Ovary (tissue), 9 donors: Measurements from ENCODE around the gene CWC27. TPM values are rescaled to one million over a fixed set of nuclear protein-coding genes. Genes with fewer than 3 reads are reported as not detected.

Source experiments
- DNase-seq, 5 donors: peaks; one replicate each; pipeline ENCODE4 v3.0.0-alpha.2; 2019 to 2020
- H3K27ac ChIP-seq, 2 donors: fragments of 200-600 bp; one replicate each; pipeline versions ENCODE4 v1.5.1 to v1.8.0; 2019 to 2022
- H3K27me3 ChIP-seq: fragments of 200-600 bp; one replicate; pipeline ENCODE4 v1.8.0; 2022
- H3K36me3 ChIP-seq: fragments of 200-600 bp; sonication (generic); one replicate; pipeline ENCODE4 v1.5.1; 2019
- H3K4me1 ChIP-seq: one replicate; pipeline ENCODE4 v1.8.1; 2013; ENCODE audit warnings: mild to moderate bottlenecking, moderate library complexity; ENCODE audit not compliant: insufficient read depth
- H3K4me3 ChIP-seq: fragments of 200-600 bp; sonication (generic); one replicate; pipeline ENCODE4 v1.5.1; 2017
- H3K9me3 ChIP-seq, 2 donors: fragments of 200-600 bp in 1 of 2; sonication (generic) in 1 of 2; one replicate each; pipeline versions ENCODE4 v1.5.1 to v1.8.1; 2013 to 2019; ENCODE audit warnings: mild to moderate bottlenecking in 1 of 2, moderate library complexity in 1 of 2
- CTCF ChIP-seq, 3 donors: fragments of 450-650 bp in 2 of 3; fragments of 200-600 bp in 1 of 3; IDR thresholded peaks; one replicate each; pipeline versions ENCODE4 v1.5.1 to v1.8.0; 2016 to 2022; ENCODE audit warnings: antibody characterized with exemption in 3 of 3, mild to moderate bottlenecking in 1 of 3
- EP300 ChIP-seq: sonication (generic); formaldehyde crosslinking; IDR thresholded peaks from one replicate; pipeline ENCODE4 v1.6.1; 2017; ENCODE audit warnings: antibody characterized with exemption
- POLR2A ChIP-seq: fragments of 450-650 bp; IDR thresholded peaks from one replicate; pipeline ENCODE4 v1.6.1; 2017; ENCODE audit warnings: antibody characterized with exemption, mild to moderate bottlenecking, moderate library complexity
- WGBS, 3 donors: extraction: QIAGEN DNeasy Blood & Tissue Kit in 1 of 3; methylation state at CpG; one replicate each; pipeline versions ENCODE4 v1.1.5 to v1.1.7; 2013 to 2017; 5-methylcytosine and 5-hydroxymethylcytosine counted together
- intact Hi-C, 4 donors: fragments of 100-400 bp; cut with DNase I; formaldehyde crosslinking; loops; one replicate each; pipeline versions ENCODE4 v1.11.0 to v1.15.1; 2022 to 2023
- polyA plus RNA-seq, 2 donors: library from polyadenylated mRNA; stranded (reverse); fragments of 200-250 nt in 1 of 2; fragments of 350-450 nt in 1 of 2; fragmentation: Illumina TruSeq in 1 of 2; extraction: RNeasy Lipid Tissue Mini Kit (QIAGEN cat#74804) in 1 of 2; gene quantifications; one replicate each; pipeline ENCODE4 v1.2.3, GENCODE V29; 2013 to 2014
- total RNA-seq, 7 donors: library from RNA; depleted of rRNA in 2 of 7; stranded (reverse); fragments of >200 nt in 2 of 7; fragmentation: NEBNext Ultra II Directional in 3 of 7; extraction: Animal tissue kit (Norgen Biotek cat#: 25700) in 3 of 7; gene quantifications; one replicate each; pipeline versions ENCODE4 v1.1.0 to v1.2.4, GENCODE V29; 2016 to 2023
- donor health status: DM: no; HTN: no; CAD: no; lungs with moderate emphysema.
- donor health status: DM: no; HTN: no; CAD: no.
- donor health status: Bipolar disorder and iron deficiency.
- donor health status: DM: yes; HTN: yes; CAD: no.
- donor health status: DM: no; HTN: no; CAD: no.
- donor health status: DM: yes; HTN: yes; CAD: no.

CWC27 gene
- total and polyA plus RNA-seq, 9 donors: 10.0 to 23.1 (median 18.9) TPM

- Histone ChIP-seq H3K36me3 (no peaks in the 10 kb centered on the region), H3K4me1 (peaks cover 2% of the 10 kb centered on the region), H3K27me3 (no peaks in the 10 kb centered on the region), H3K9me3 (no peaks in the 10 kb centered on the region), H3K27ac (no peak overlapping the region), H3K4me3 (no peak overlapping the region)
- intact Hi-C loops: no loop called here
- DNase-seq: no peak
- no peak for TF ChIP-seq EP300
- no peak for TF ChIP-seq POLR2A
- TF ChIP-seq CTCF (IDR thresholded peaks at IDR 0.05): no peak
These were observed 248.9 kb downstream of the CWC27 start for GRCh38 chr5:65017636-65018035.

GRCh38 chr5:65018763-65019162, 250.0 kb downstream of the CWC27 start:
- Histone ChIP-seq H3K9me3 (no peaks in the 10 kb centered on the region), H3K36me3 (no peaks in the 10 kb centered on the region), H3K4me3 (no peak overlapping the region), H3K4me1 (peaks cover 2% of the 10 kb centered on the region), H3K27ac (no peak overlapping the region), H3K27me3 (no peaks in the 10 kb centered on the region)
- no peak for DNase-seq
- intact Hi-C loops: no loop called here
- TF ChIP-seq CTCF (IDR thresholded peaks at IDR 0.05) (no peak), EP300 (no peak), POLR2A (no peak)
- 95 to 98% (median 97%) methylated on average over 2 of the region's 2 CpGs for WGBS, 3 donors

- no peak for TF ChIP-seq POLR2A
- TF ChIP-seq EP300: no peak
- no peak for TF ChIP-seq CTCF (IDR thresholded peaks at IDR 0.05)
- Histone ChIP-seq H3K4me3 (no peak overlapping the region), H3K9me3 (no peaks in the 10 kb centered on the region), H3K4me1 (no peaks in the 10 kb centered on the region), H3K36me3 (no peaks in the 10 kb centered on the region), H3K27me3 (no peaks in the 10 kb centered on the region), H3K27ac (no peak overlapping the region)
- no peak for DNase-seq
- intact Hi-C loops: no loop called here
These were observed 251.8 kb downstream of the CWC27 start for GRCh38 chr5:65020492-65020891.

GRCh38 chr5:65021527-65022226, 252.9 kb downstream of the CWC27 start:
- H3K36me3 ChIP-seq: no peaks in the 10 kb centered on the region
- H3K4me3 ChIP-seq: no peak overlapping the region
- no peaks in the 10 kb centered on the region for H3K27me3 ChIP-seq
- no peak overlapping the region for H3K27ac ChIP-seq
- intact Hi-C loops: no loop called here
- H3K9me3 ChIP-seq: no peaks in the 10 kb centered on the region
- TF ChIP-seq CTCF (IDR thresholded peaks at IDR 0.05): no peak
- TF ChIP-seq POLR2A: no peak
- TF ChIP-seq EP300: no peak
- 89 to 92% (median 90%) methylated on average over 1 of the region's 1 CpG for WGBS, 3 donors
- no peaks in the 10 kb centered on the region for H3K4me1 ChIP-seq
- DNase-seq: no peak
